ENCODE data around the gene NAA10.

Gene NAA10

GRCh38 chrX:153911798-153912197 lies 23.0 kb downstream of the NAA10 start:
- in situ Hi-C loops (cut with HindIII; ENCODE audit: low sequenced_read_pairs): no loop called here

GRCh38 chrX:153910446-153910845 lies 24.4 kb downstream of the NAA10 start:
- in situ Hi-C loops (cut with HindIII; ENCODE audit: low sequenced_read_pairs): no loop called here

GRCh38 chrX:153909980-153910360 lies 24.9 kb downstream of the NAA10 start:
- in situ Hi-C loops (cut with HindIII; ENCODE audit: low sequenced_read_pairs): no loop called here

GRCh38 chrX:153909024-153909979 lies 25.5 kb downstream of the NAA10 start:
- in situ Hi-C loops (cut with HindIII; ENCODE audit: low sequenced_read_pairs): no loop called here

- in situ Hi-C loops (cut with HindIII; ENCODE audit: low sequenced_read_pairs): no loop called here
These were observed 26.5 kb downstream of the NAA10 start for GRCh38 chrX:153908219-153908860.

- in situ Hi-C loops (cut with HindIII; ENCODE audit: low sequenced_read_pairs): no loop called here
These were observed 27.4 kb downstream of the NAA10 start for GRCh38 chrX:153907456-153907855.

GRCh38 chrX:153906126-153906917 lies 28.5 kb downstream of the NAA10 start:
- in situ Hi-C loops (cut with HindIII; ENCODE audit: low sequenced_read_pairs): no loop called here

GRCh38 chrX:153905481-153906095 lies 29.2 kb downstream of the NAA10 start:
- in situ Hi-C loops (cut with HindIII; ENCODE audit: low sequenced_read_pairs): no loop called here

- in situ Hi-C loops (cut with HindIII; ENCODE audit: low sequenced_read_pairs): loop anchor here (5.0 kb wide), 1 partner anchor 63 kb away; no protein-coding TSS in a partner anchor
These were observed 30.6 kb downstream of the NAA10 start, which contains the start of gene AVPR2 for GRCh38 chrX:153903991-153904957. Gene AVPR2, plus strand, starts transcription at chrX:153904673. Its CDS starts 473 bp downstream, at chrX:153905146.

GRCh38 chrX:153903238-153903980 lies 31.4 kb downstream of the NAA10 start:
- in situ Hi-C loops (cut with HindIII; ENCODE audit: low sequenced_read_pairs): loop anchor here (5.0 kb wide), 1 partner anchor 64 kb away; no protein-coding TSS in a partner anchor

- in situ Hi-C loops (cut with HindIII; ENCODE audit: low sequenced_read_pairs): loop anchor here (5.0 kb wide), 1 partner anchor 65 kb away; no protein-coding TSS in a partner anchor
These were observed 32.5 kb downstream of the NAA10 start for GRCh38 chrX:153902385-153902784.

- in situ Hi-C loops (cut with HindIII; ENCODE audit: low sequenced_read_pairs): loop anchor here (5.0 kb wide), 1 partner anchor 66 kb away; no protein-coding TSS in a partner anchor
These were observed 33.1 kb downstream of the NAA10 start for GRCh38 chrX:153901753-153902140.

- in situ Hi-C loops (cut with HindIII; ENCODE audit: low sequenced_read_pairs): loop anchor here (5.0 kb wide), 1 partner anchor 66 kb away; no protein-coding TSS in a partner anchor
These were observed 33.7 kb downstream of the NAA10 start for GRCh38 chrX:153900831-153901752.

- in situ Hi-C loops (cut with HindIII; ENCODE audit: low sequenced_read_pairs): no loop called here
These were observed 36.9 kb downstream of the NAA10 start for GRCh38 chrX:153897899-153898298.

- in situ Hi-C loops (cut with HindIII; ENCODE audit: low sequenced_read_pairs): no loop called here
These were observed 45.7 kb downstream of the NAA10 start for GRCh38 chrX:153889123-153889522.

GRCh38 chrX:153888344-153888743 lies 46.5 kb downstream of the NAA10 start:
- in situ Hi-C loops (cut with HindIII; ENCODE audit: low sequenced_read_pairs): no loop called here

- in situ Hi-C loops (cut with HindIII; ENCODE audit: low sequenced_read_pairs): no loop called here
These were observed 47.5 kb downstream of the NAA10 start for GRCh38 chrX:153887385-153887784.
